IMR-90 (cell line): ENCODE results near the gene DEGS2. TPM values are rescaled to one million over a fixed set of nuclear protein-coding genes. Genes with fewer than 3 reads are reported as not detected.

Experiments used
- ATAC-seq: fragments of 200-7000 bp; cut with Tn5 transposase; 2 replicates; pipeline ENCODE4 v1.9.1; 2020; ENCODE audit warnings: low read depth, mild to moderate bottlenecking, moderate library complexity
- BruUV-seq: library from RNA; stranded (reverse); fragments of 400-500 nt; replicated peaks from 2 replicates; lab custom pipeline; 2021; lab: Mats Ljungman, UMichigan
- CTCF ChIA-PET: fragments of 300-600 bp; formaldehyde crosslinking; extraction: SDS; loops from one replicate; lab custom pipeline; 2021; ENCODE audit warnings: antibody characterized with exemption; lab: Yijun Ruan, JAX
- POLR2A ChIA-PET: fragments of 300-600 bp; sonication (Branson Sonifier 250); formaldehyde crosslinking; loops from one replicate; lab custom pipeline; 2022; ENCODE audit warnings: antibody characterized with exemption; ENCODE audit not compliant: unreplicated experiment; lab: Charles Lee
- DNase-seq: peaks from one replicate; pipeline ENCODE4 v3.0.0; 2013
- H2AFZ ChIP-seq: replicated peaks from 2 replicates; pipeline ENCODE3; 2013; ENCODE audit warnings: low read length, mild to moderate bottlenecking; ENCODE audit not compliant: poor library complexity
- H2AK5ac ChIP-seq: 2 replicates; pipeline ENCODE4 v1.6.1; 2013; ENCODE audit warnings: low read depth, low read length, inconsistent platforms
- H2AK9ac ChIP-seq: replicated peaks from 2 replicates; pipeline ENCODE3; 2013; ENCODE audit warnings: mild to moderate bottlenecking, low read depth, low read length, moderate library complexity; ENCODE audit not compliant: poor library complexity
- H2BK120ac ChIP-seq: 2 replicates; pipeline ENCODE4 v1.6.1; 2013; ENCODE audit warnings: low read depth, low read length, inconsistent platforms
- H2BK15ac ChIP-seq: 3 replicates; pipeline ENCODE4 v1.6.1; 2013; ENCODE audit warnings: low read depth, low read length, inconsistent platforms
- H2BK20ac ChIP-seq: 2 replicates; pipeline ENCODE4 v1.6.1; 2013; ENCODE audit warnings: low read depth, mild to moderate bottlenecking, inconsistent platforms, low read length, moderate library complexity
- H2BK5ac ChIP-seq: 2 replicates; pipeline ENCODE4 v1.6.1; 2013; ENCODE audit warnings: mild to moderate bottlenecking, low read depth, low read length, inconsistent platforms; ENCODE audit not compliant: poor library complexity, severe bottlenecking
- H3K14ac ChIP-seq: replicated peaks from 2 replicates; pipeline ENCODE4 v1.6.1; 2013; ENCODE audit warnings: low read depth, low read length, inconsistent platforms
- H3K18ac ChIP-seq: 2 replicates; pipeline ENCODE4 v1.6.1; 2013; ENCODE audit warnings: low read depth, low read length, control low read depth
- H3K23ac ChIP-seq: 2 replicates; pipeline ENCODE4 v1.6.1; 2013; ENCODE audit warnings: low read depth, low read length, inconsistent platforms
- H3K27ac ChIP-seq: 2 replicates; pipeline ENCODE4 v1.5.1; 2013; ENCODE audit warnings: mild to moderate bottlenecking, control low read depth, low read length; ENCODE audit not compliant: insufficient read depth
- H3K27me3 ChIP-seq: 2 replicates; pipeline ENCODE4 v1.6.1; 2013; ENCODE audit warnings: low read length; ENCODE audit not compliant: control insufficient read depth, insufficient read depth
- H3K36me3 ChIP-seq: 2 replicates; pipeline ENCODE4 v1.6.1; 2013; ENCODE audit warnings: low read length, mixed read lengths; ENCODE audit not compliant: control insufficient read depth, insufficient read depth
- H3K4ac ChIP-seq: 2 replicates; pipeline ENCODE4 v1.6.1; 2013; ENCODE audit warnings: low read depth, low read length, inconsistent platforms
- H3K4me1 ChIP-seq: 2 replicates; pipeline ENCODE4 v1.6.1; 2013; ENCODE audit warnings: low read length, mixed read lengths; ENCODE audit not compliant: control insufficient read depth, insufficient read depth
- H3K4me2 ChIP-seq: 2 replicates; pipeline ENCODE4 v1.6.1; 2013; ENCODE audit warnings: low read depth, mild to moderate bottlenecking, control low read depth, low read length, moderate library complexity
- H3K4me3 ChIP-seq: 2 replicates; pipeline ENCODE4 v1.5.1; 2013; ENCODE audit warnings: low read depth, mild to moderate bottlenecking, control low read depth, low read length, moderate library complexity; ENCODE audit not compliant: insufficient read depth
- H3K56ac ChIP-seq: 2 replicates; pipeline ENCODE4 v1.6.1; 2013; ENCODE audit warnings: low read length, inconsistent platforms; ENCODE audit not compliant: insufficient read depth; ENCODE audit errors: extremely low read depth
- H3K79me1 ChIP-seq, 2 experiments: 2 replicates each; pipeline ENCODE4 v1.6.1; 2013; ENCODE audit warnings: low read length in 2 of 2, inconsistent platforms in 1 of 2, low read depth in 1 of 2
- H3K9ac ChIP-seq: 2 replicates; pipeline ENCODE4 v1.6.1; 2013; ENCODE audit warnings: low read depth, low read length, control low read depth
- H3K9me1 ChIP-seq: 2 replicates; pipeline ENCODE4 v1.6.1; 2013; ENCODE audit warnings: low read length, inconsistent platforms; ENCODE audit not compliant: insufficient read depth
- H3K9me3 ChIP-seq: 2 replicates; pipeline ENCODE4 v1.6.1; 2013; ENCODE audit warnings: low read length; ENCODE audit not compliant: control insufficient read depth, insufficient read depth
- H4K20me1 ChIP-seq: 2 replicates; pipeline ENCODE4 v1.6.1; 2013; ENCODE audit warnings: low read length, inconsistent platforms; ENCODE audit not compliant: insufficient read depth
- H4K5ac ChIP-seq: 2 replicates; pipeline ENCODE4 v1.6.1; 2013; ENCODE audit warnings: mild to moderate bottlenecking, low read depth, low read length, control low read depth
- H4K8ac ChIP-seq, 2 experiments: 2 replicates each; pipeline ENCODE4 v1.6.1; 2013; ENCODE audit warnings: low read depth in 2 of 2, low read length in 2 of 2, control low read depth in 1 of 2, inconsistent platforms in 1 of 2
- H4K91ac ChIP-seq: 2 replicates; pipeline ENCODE4 v1.6.1; 2013; ENCODE audit warnings: low read depth, low read length, inconsistent platforms; ENCODE audit not compliant: insufficient read depth
- BHLHE40 ChIP-seq: fragments of 150-350 bp; IDR thresholded peaks from 2 replicates; pipeline ENCODE4 v1.6.1; 2016; ENCODE audit warnings: mild to moderate bottlenecking, low read depth, low read length
- CTCF ChIP-seq: conservative IDR thresholded peaks from 2 replicates; pipeline ENCODE4 v1.5.1; 2012; ENCODE audit warnings: mild to moderate bottlenecking, low read depth, low read length, improper control_type of control experiment
- FOS ChIP-seq: fragments of 150-350 bp; IDR thresholded peaks from 2 replicates; pipeline ENCODE4 v1.6.1; 2016; ENCODE audit warnings: low read depth, low read length
- MAZ ChIP-seq: IDR thresholded peaks from 2 replicates; pipeline ENCODE4 v1.6.1; 2012; ENCODE audit warnings: low read depth, mild to moderate bottlenecking, low read length, improper control_type of control experiment, moderate library complexity, borderline replicate concordance
- RAD21 ChIP-seq: IDR thresholded peaks from 2 replicates; pipeline ENCODE4 v1.6.1; 2012; ENCODE audit warnings: low read length, improper control_type of control experiment
- RCOR1 ChIP-seq: IDR thresholded peaks from 2 replicates; pipeline ENCODE4 v1.6.1; 2012; ENCODE audit warnings: mild to moderate bottlenecking, low read length, improper control_type of control experiment; ENCODE audit not compliant: insufficient replicate concordance
- USF2 ChIP-seq: fragments of 150-350 bp; IDR thresholded peaks from 2 replicates; pipeline ENCODE4 v1.6.1; 2017; ENCODE audit warnings: mild to moderate bottlenecking, antibody characterized with exemption, low read length, low read depth
- WGBS, 2 experiments: methylation state at CpG; one replicate each; pipeline versions ENCODE4 v1.1.5 to v1.1.7; 2013; ENCODE audit warnings: missing lambda C conversion rate in 2 of 2; ENCODE audit not compliant: insufficient read length in 1 of 2; ENCODE audit errors: extremely low coverage in 2 of 2; 5-methylcytosine and 5-hydroxymethylcytosine counted together
- dilution Hi-C: fragments of 300-500 bp; cut with HindIII; formaldehyde crosslinking; loops from one replicate; pipeline ENCODE4 v1.14.3; 2018; ENCODE audit warnings: low sequenced_read_pairs; ENCODE audit not compliant: unreplicated experiment
- in situ Hi-C: fragments of 300-500 bp; cut with MboI; formaldehyde crosslinking; loops from 3 replicates; pipeline ENCODE4 v1.14.3; 2019; ENCODE audit warnings: low sequenced_read_pairs, inconsistent platforms, mixed read lengths
- intact Hi-C: fragments of 100-400 bp; cut with micrococcal nuclease; formaldehyde crosslinking; loops from 2 replicates; pipeline ENCODE4 v1.10.0; 2022
- polyA plus RNA-seq, 3 experiments: library from polyadenylated mRNA; depleted of rRNA; stranded (reverse); fragments of >200 nt; gene quantifications; 2 replicates each; pipeline ENCODE4 v1.2.3, GENCODE V29; 2012; ENCODE audit warnings: low replicate concordance in 1 of 3
- total RNA-seq: library from RNA; depleted of rRNA; stranded (reverse); fragments of >200 nt; gene quantifications from 2 replicates; pipeline ENCODE4 v1.2.3, GENCODE V29; 2012

DEGS2 gene
- total and polyA plus RNA-seq, 2 of the 4 experiments (the other 2 are of a cell fraction): not detected

GRCh38 chr14:100140452-100141078, 18.9 kb downstream of the DEGS2 start:
- BruUV-seq: no TSS peak
- intact Hi-C loops: no loop called here

More at GRCh38 chr14:100140452-100141078, 18.9 kb downstream of the DEGS2 start:
- Histone ChIP-seq H4K91ac (no peak overlapping the region), H2BK20ac (no peak overlapping the region), H3K4me1 (no peaks in the 10 kb centered on the region), H3K4me2 (no peak overlapping the region), H2BK15ac (no peak overlapping the region), H2AK9ac (peak overlapping the region; percentile 33), H3K9me3 (no peaks in the 10 kb centered on the region), H3K23ac (no peak overlapping the region), H3K36me3 (peaks cover 10% of the 10 kb centered on the region; the same call in 1 of the 2 replicates), H3K14ac (no peak overlapping the region), H2BK5ac (no peak overlapping the region), H4K5ac (no peak overlapping the region), H3K4ac (no peak overlapping the region), H3K27me3 (no peaks in the 10 kb centered on the region), H3K4me3 (no peak overlapping the region), H3K18ac (no peak overlapping the region), H4K8ac (no peak overlapping the region), H2AK5ac (no peak overlapping the region), H3K56ac (no peak overlapping the region), H4K20me1 (no peaks in the 10 kb centered on the region), H3K9ac (no peak overlapping the region), H3K79me1 (no peaks in the 10 kb centered on the region), H2AFZ (peak overlapping the region; percentile 5), H2BK120ac (no peak overlapping the region), H3K9me1 (no peaks in the 10 kb centered on the region), H3K27ac (no peak overlapping the region)
- DNase-seq (peak; percentile 20), ATAC-seq (peak; percentile 34; the same call in 1 of the 2 replicates)
- TF ChIP-seq RAD21 (peak; percentile 17; the same call in 1 of the 2 replicates), CTCF (peak; percentile 26; the same call in 1 of the 2 replicates), USF2 (no peak), MAZ (no peak), RCOR1 (no peak), BHLHE40 (no peak), FOS (no peak)
- dilution Hi-C loops (no loop called here), in situ Hi-C loops (no loop called here)
- POLR2A ChIA-PET: no interaction called here
- CTCF ChIA-PET: no interaction called here
- 68% methylated on average over 3 of the region's 16 CpGs; no CpG with 5 or more reads in 1 of the 2 experiments for WGBS, 2 experiments
